IPS-NIHi7 (cell line): ENCODE results near the gene ECI1.

Experiments
- DNase-seq: peaks from one replicate; pipeline ENCODE4 v3.0.0; 2012; ENCODE audit warnings: mixed read lengths; ENCODE audit errors: extremely low spot score

Gene ECI1

GRCh38 chr16:2251296-2252111, at the start of gene ECI1:
TSS of gene ECI1 (minus strand) at chr16:2251587. CDS start at chr16:2251566, 21 bp downstream.
- peak; percentile 98 for DNase-seq

DNA sequence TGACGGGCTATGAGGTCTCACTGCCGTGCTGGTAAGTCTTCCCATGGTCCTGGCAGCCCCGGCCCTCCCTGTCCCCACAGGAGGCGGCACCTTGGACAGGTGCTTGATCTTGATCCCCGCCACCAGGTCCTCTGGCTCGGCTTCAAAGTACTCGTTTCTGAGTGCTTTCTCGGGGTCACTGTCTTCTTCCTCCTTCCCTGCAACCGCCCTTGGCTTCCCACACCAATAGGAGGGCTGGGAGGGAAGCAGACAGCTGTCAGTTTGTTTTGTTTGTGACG, 48.5 kb upstream of the ECI1 start:
- DNase-seq = no peak

- DNase-seq = no peak
Measured at GRCh38 chr16:2299121-2299914, 47.9 kb upstream of the ECI1 start.

DNA sequence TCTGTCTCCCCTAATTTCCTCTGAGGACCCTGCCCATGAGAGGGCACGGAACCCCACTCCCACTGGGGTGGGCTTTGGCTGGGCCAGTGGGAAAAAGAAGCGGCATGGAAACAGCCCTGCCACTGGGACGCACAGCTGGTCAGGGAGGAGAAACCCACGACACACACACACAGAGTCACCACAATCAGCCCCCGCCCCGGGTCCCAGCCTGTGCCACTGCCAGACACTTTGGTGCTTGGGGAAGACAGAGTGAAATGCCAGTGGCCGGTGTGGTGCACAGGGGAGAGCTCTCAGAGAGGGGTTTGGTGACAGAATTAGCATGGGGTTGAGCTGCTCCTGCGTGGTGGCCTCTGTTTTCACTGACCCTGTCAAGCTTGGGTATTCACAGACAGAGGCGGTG, 47.2 kb upstream of the ECI1 start:
- no peak for DNase-seq

DNA sequence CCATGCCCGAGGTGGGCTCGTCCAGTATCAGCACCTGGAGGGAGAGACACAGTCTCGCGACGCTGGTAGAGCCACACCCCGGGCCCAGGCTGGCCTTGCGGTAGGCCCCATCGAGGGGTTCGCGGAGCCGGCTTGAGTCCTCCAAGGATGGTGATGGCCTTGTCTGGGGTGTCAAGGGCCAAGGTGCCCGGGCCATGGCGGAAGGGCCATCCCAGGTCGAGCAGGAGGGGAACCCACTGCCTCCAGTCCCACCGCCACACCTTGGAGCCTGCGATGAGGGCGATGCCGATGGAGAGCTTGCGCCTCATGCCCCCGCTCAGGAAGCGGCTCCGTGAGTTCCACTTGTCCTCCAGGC, 46.1 kb upstream of the ECI1 start:
- DNase-seq = no peak

GRCh38 chr16:2296661-2297505, 45.5 kb upstream of the ECI1 start:
- DNase-seq = peak; percentile 82

GRCh38 chr16:2295056-2295798, 43.8 kb upstream of the ECI1 start:
- no peak for DNase-seq

DNA sequence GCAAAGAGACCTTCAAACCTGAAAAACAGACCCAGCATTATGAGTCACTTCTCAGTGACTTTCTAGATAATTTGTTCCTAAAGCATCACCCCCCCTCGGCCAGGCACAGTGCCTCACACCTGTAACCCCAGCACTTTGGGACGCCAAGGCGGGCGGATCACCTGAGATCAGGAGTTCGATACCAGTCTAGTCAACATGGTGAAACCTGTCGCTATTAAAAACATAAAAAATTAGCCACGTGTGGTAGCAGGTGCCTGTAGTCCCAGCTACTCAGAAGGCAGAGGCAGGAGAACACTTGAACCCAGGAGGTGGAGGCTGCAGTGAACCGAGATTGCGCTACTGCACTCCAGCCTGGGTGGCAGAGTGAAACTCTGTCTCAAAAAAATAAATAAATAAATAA, 40.8 kb upstream of the ECI1 start:
- no peak for DNase-seq

GRCh38 chr16:2289282-2289681, 37.9 kb upstream of the ECI1 start:
- DNase-seq = no peak

DNA sequence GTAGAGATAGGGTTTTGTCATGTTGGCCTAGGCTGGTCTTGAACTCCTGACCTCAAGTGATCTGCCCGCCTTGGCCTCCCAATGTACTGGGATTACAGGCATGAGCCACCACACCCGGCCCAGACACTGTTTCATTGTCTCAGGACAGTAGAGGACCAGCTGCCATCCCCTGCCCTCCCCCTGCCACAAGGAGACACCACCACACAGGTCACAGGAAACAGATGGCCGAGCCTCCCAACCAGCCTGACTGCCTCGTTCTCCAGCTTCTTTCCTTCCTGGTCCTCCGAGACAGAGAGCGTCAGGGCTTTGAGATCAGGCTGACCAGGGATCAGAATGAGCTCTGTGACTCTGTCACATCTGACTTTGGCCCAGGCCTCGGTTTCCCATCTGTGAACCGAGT, 37.3 kb upstream of the ECI1 start:
- DNase-seq = no peak

GRCh38 chr16:2287916-2288547, 36.6 kb upstream of the ECI1 start:
- DNase-seq = no peak

DNA sequence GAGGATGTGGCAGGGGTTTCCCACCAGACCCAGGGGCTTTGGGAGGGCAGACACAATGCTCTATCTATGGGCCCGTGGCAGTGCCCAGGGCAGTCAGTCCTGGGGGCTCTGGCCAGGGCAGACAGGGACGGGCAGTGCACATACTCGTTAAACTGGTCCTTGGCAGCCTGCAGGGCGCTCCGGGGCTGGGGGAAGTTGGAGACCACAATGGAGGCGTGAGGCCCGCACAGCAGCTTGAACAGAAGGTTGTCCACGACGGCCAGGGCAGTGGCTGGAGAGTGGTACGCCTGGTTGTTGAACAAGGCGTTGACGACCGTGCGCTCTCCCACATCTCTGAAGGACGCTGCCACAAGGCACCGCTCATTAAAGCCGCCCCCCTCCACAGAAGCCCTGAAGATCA, 35.2 kb upstream of the ECI1 start:
- no peak for DNase-seq

DNA sequence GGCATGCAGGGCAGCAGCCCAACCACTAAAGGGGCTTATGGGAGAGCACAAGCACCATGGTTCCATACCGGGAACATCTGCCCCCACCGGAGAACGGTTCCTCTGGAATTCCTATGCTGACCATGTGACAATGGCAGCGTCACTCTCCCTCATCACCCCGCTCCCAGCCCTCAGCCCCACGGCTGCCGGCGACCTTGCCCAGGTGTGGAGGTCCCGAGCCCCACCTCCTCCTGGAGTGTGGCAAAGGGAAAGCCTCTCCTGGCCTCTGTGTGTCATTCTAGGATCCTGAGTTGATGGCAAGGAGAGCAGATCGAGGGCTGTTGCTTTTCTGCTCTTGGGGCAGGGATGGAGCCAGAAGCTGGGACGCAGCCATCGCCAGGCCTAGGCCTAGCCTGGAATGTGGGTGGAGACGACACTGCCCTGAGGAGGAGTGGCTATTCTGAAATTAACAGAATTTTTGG, 34.4 kb upstream of the ECI1 start:
- DNase-seq = no peak

DNA sequence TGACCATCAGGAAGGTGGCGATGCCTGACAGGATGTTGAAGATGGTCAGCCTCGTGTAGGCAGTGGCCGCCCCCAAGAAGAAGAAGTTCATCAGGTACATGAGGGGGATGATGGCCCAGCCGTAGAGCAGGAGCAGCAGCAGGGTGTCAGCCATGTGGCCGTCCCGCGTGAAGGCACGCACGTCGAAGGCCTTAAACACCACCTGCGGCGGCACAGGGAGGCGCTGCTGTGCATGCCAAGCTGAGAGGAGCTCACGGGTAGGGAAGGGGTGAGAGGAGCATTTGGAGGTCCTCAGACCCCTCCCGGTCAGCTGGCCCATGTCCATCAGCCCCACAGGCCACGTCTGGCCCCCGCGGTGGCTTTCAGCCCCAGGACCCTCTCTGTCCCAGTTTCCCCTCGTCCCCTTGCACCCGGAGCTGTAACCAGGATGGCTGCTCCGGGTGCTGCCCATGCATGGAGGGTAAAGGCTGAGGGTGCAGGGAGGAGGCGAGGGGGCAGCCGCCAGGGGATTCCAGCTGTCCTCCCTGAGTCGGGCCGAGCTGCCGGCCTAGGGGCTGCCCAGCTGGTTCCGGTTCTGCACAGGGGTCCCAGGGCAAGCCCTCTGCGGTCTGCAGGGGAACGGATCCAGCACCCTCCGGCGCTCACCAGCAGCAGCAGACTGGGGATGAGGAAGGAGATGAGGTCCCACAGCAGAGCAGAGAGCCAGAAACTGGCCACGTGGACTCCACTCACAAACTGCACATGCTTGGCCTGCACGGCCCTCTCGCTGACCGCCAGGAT, 33.6 kb upstream of the ECI1 start:
- DNase-seq = no peak

DNA sequence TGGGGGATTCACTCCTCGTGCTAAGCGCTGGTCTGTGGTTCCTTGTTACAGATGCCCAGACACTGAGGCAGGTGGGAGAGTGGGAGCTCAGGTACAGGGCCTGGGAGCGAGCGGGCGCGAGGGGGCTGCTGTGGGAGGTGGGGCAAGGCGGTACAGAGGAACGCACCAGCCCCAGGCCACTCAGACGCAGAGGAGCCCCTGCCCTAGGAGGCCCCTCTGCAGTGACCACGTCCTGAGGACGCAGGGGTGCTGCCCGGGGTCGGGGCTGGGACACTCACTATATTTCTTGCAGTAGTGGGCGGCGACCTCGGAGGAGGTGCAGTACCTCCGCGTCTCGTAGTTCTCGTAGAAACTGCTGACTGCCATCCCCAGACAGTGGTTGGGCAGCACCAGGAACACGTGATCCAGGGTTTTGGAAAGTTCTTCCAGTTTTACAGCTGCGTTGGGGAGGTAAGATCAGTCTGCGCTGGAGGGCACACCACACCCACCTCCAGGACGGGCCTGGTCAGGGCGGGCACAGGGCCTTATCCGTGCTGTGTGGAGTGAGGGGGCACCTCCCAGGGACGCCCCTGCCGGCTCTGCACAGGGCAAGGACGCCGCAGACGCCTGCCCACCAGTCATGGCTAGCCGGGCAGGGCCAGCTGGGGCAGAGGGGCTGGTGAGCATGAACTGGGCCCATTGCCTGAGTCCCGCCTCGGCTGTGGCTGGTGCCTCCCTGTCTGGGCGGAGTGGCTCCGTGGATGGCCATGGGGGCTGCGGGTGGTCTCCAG, 32.8 kb upstream of the ECI1 start:
- no peak for DNase-seq

DNA sequence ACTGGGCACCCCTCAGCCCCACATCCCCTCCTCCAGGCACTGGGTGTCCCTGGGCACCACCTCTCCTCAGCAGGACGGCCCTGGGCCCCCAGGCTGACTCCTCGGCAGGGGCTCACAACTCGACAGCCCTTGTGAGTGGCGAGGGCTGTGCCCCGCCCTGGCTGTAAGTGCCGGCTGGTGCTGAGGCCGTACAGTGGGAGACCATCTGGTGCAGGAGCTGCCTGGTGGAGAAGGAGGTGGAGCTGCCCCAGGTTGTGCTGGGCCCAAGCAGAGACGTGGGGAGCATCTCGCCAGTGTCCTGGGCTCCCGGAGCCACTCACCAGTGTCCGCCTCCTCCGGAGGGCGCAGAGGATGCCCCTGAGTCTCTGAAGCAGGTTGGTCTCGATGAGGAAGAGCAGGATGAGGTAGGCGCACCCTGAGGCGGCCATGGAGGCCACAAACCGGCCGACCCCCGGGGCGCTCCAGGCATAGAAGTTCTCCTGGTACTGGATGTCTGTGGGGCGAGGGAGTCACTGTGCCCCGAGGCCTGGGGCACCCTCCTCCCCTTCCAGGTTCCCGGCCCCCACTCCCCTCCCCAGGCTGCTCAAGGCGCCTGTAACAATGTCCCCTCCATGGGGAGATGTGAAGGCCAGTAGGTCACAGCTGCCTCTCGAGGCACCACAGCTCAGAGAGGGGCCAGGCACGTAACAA, 31.6 kb upstream of the ECI1 start:
- DNase-seq = no peak

DNA sequence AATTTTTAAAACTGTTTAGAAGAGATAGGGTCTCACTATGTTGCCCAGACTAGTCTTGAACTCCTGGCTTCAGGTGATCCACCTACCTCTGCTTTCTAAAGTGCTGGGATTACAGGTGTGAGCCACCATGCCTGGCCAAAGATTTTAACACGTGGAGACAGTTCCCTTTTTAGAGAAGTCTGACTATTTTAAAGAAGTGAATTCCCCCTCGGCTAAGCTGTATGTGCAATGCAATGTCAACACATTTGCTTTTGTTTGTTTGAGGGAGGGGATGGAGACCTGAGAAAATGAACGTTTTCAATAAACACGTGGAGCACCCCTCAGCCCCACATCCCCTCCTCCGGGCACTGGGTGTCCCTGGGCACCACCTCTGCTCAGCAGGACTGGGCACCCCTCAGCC, 30.9 kb upstream of the ECI1 start:
- no peak for DNase-seq

DNA sequence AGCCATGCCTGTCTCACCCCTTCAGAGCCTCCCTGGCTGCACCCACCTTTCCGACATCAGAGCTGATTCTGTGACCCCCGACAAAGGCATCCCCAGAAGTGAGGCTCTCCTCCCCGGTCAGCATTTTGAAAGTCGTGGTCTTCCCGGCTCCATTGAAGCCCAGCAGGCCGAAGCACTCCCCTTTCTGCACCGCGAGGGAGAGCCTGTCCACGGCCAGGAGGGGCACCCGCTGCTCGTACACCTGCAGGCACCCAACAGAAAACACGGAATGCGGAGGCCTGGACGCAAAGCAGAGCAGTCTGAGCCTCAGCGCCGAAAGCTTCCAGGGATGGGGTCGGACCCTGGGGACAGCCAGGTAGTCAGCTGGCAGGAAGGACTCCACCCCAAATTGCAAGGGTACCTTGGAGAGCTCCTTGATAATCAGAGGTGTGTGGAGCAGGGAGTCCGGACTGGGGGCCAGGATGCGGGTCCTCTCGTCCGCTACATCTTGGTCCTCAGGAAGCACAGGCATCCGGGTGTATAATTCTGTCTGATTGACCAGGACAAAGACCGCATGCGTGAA, 29.7 kb upstream of the ECI1 start:
- DNase-seq = peak; percentile 59

DNA sequence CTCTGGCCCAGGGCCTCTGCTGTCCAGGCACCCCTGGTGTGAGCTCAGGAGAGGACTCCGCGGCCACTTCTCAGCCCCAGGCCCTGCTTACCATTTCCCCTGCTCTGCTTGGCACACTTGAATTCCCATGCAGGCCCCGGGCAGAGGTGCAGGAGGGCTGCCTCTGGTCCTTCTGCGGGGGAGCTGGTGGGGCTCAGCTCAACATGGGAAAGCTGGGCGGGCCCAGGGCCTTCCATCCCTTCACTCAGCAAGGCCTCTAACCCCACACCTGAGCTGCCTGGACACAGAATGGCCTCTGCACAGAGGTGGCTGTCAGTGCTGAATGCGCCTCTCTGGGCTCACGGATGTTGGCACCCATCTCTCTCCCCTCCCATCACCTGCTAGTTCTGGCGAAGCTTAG, 29.1 kb upstream of the ECI1 start:
- no peak for DNase-seq
